HepG2 (cell line): ENCODE results near the gene GARS1. TPM values are rescaled to one million over a fixed set of nuclear protein-coding genes. Genes with fewer than 3 reads are reported as not detected.

Source experiments
- ATAC-seq: fragments of 200-7000 bp; cut with Tn5 transposase; 3 replicates; pipeline ENCODE4 v1.9.1; 2020; ENCODE audit warnings: mild to moderate bottlenecking, moderate library complexity
- BruUV-seq: library from RNA; stranded (reverse); fragments of 400-500 nt; replicated peaks from 2 replicates; lab custom pipeline; 2021; lab: Mats Ljungman, UMichigan
- CTCF ChIA-PET: fragments of 300-600 bp; formaldehyde crosslinking; extraction: SDS; loops from one replicate; lab custom pipeline; 2021; ENCODE audit warnings: low total read pairs, inconsistent platforms, low intra/inter-chr PET ratio; lab: Yijun Ruan, JAX
- POLR2A ChIA-PET: fragments of 350-600 bp; sonication (Branson Sonifier 250); formaldehyde crosslinking; loops from one replicate; lab custom pipeline; 2020; ENCODE audit warnings: antibody characterized with exemption, inconsistent platforms; lab: Yijun Ruan, JAX
- DNase-seq: peaks from one replicate; pipeline ENCODE4 v3.0.0-alpha.2; 2015; ENCODE audit warnings: low spot score
- FAIRE-seq: peaks from 3 replicates; lab custom pipeline; 2011; peaks lifted over from hg19 to GRCh38; lab: Jason Lieb, UNC
- H2AFZ ChIP-seq: one replicate; pipeline ENCODE4 v1.6.1; 2011; ENCODE audit warnings: low read length, inconsistent platforms
- H3K27ac ChIP-seq: fragments of 300-600 bp; 3 replicates; pipeline ENCODE4 v1.8.0; 2011; ENCODE audit warnings: mixed run types, mild to moderate bottlenecking, mixed read lengths, low read length, inconsistent platforms; ENCODE audit not compliant: insufficient read depth; ENCODE audit errors: extremely low read length
- H3K27me3 ChIP-seq, 2 experiments: fragments of 200-600 bp in 1 of 2; 2 replicates in 1 of 2; 3 replicates in 1 of 2; pipeline versions ENCODE4 v1.6.0 to v1.8.0; 2011; ENCODE audit warnings: low read length in 2 of 2, mild to moderate bottlenecking in 2 of 2, moderate library complexity in 2 of 2, inconsistent platforms in 1 of 2; ENCODE audit not compliant: insufficient read depth in 2 of 2, control insufficient read depth in 1 of 2
- H3K36me3 ChIP-seq, 2 experiments: fragments of 200-600 bp in 1 of 2; replicated peaks in 1 of 2; 2 replicates in 1 of 2; 3 replicates in 1 of 2; pipeline versions ENCODE4 v1.5.1 to v1.8.0; 2011; ENCODE audit warnings: low read length in 2 of 2, inconsistent platforms in 1 of 2; ENCODE audit not compliant: insufficient read depth in 2 of 2, control insufficient read depth in 1 of 2
- H3K4me1 ChIP-seq: 2 replicates; pipeline ENCODE4 v1.5.1; 2012; ENCODE audit warnings: low read length, inconsistent platforms; ENCODE audit not compliant: insufficient read depth
- H3K4me2 ChIP-seq: 2 replicates; pipeline ENCODE4 v1.6.0; 2011; ENCODE audit warnings: low read depth, low read length, inconsistent platforms
- H3K4me3 ChIP-seq, 3 experiments: fragments of 200-600 bp in 1 of 3; sonication (generic), shearing (Covaris generic) in 1 of 3; replicated peaks in 1 of 3; 2 replicates each; pipeline ENCODE4 v1.5.1; 2011 to 2016; ENCODE audit warnings: low read length in 3 of 3, inconsistent platforms in 2 of 3, low read depth in 2 of 3, mild to moderate bottlenecking in 2 of 3, control low read depth in 1 of 3, mixed read lengths in 1 of 3; ENCODE audit not compliant: insufficient read depth in 1 of 3
- H3K79me2 ChIP-seq: one replicate; pipeline ENCODE4 v1.6.1; 2011; ENCODE audit warnings: low read length, inconsistent platforms; ENCODE audit not compliant: insufficient read depth
- H3K9ac ChIP-seq: 2 replicates; pipeline ENCODE4 v1.6.0; 2011; ENCODE audit warnings: mild to moderate bottlenecking, low read depth, low read length, inconsistent platforms; ENCODE audit not compliant: insufficient read depth
- H3K9me3 ChIP-seq: 2 replicates; pipeline ENCODE4 v1.5.1; 2012; ENCODE audit warnings: mild to moderate bottlenecking, low read length
- H4K20me1 ChIP-seq: 2 replicates; pipeline ENCODE4 v1.6.0; 2011; ENCODE audit warnings: inconsistent platforms, mild to moderate bottlenecking, low read length, moderate library complexity; ENCODE audit not compliant: insufficient read depth
- ARID4A ChIP-seq: sonication (generic); formaldehyde crosslinking; IDR thresholded peaks from 2 replicates; pipeline ENCODE4 v1.5.0; 2020; ENCODE audit warnings: mild to moderate bottlenecking, missing genetic modification reagents, borderline replicate concordance
- CBX1 ChIP-seq: IDR thresholded peaks from one replicate; pipeline ENCODE4 v1.6.1; 2016; ENCODE audit warnings: antibody characterized with exemption, low read depth
- CEBPG ChIP-seq: IDR thresholded peaks from 2 replicates; pipeline ENCODE4 v1.6.1; 2016
- GRHL1 ChIP-seq: sonication (generic); formaldehyde crosslinking; conservative IDR thresholded peaks from 2 replicates; pipeline ENCODE4 v1.8.0; 2022; ENCODE audit warnings: missing genetic modification reagents
- MAX ChIP-seq: IDR thresholded peaks from 2 replicates; pipeline ENCODE4 v1.6.1; 2012; ENCODE audit warnings: inconsistent platforms
- MXD4 ChIP-seq: IDR thresholded peaks from 2 replicates; pipeline ENCODE4 v1.6.1; 2016; ENCODE audit warnings: mild to moderate bottlenecking, missing biosample characterization, missing genetic modification reagents
- ZNF281 ChIP-seq: sonication (generic); formaldehyde crosslinking; IDR thresholded peaks from 2 replicates; pipeline ENCODE4 v1.4.0; 2020; ENCODE audit warnings: missing genetic modification reagents, borderline replicate concordance
- ZNF788 ChIP-seq: sonication (generic); formaldehyde crosslinking; IDR thresholded peaks from 2 replicates; pipeline ENCODE4 v1.5.0; 2020; ENCODE audit warnings: mild to moderate bottlenecking, missing genetic modification reagents, borderline replicate concordance
- WGBS: methylation state at CpG from one replicate; pipeline ENCODE4 v1.1.6; 2017; ENCODE audit warnings: low lambda C conversion rate; 5-methylcytosine and 5-hydroxymethylcytosine counted together
- in situ Hi-C: cut with HindIII; loops from 2 replicates; pipeline ENCODE4 v1.10.0; 2017; ENCODE audit warnings: low pct_unique_long_range_greater_than_20kb; ENCODE audit not compliant: extremely low pct_ligation_motif_present
- intact Hi-C: fragments of 100-400 bp; cut with micrococcal nuclease; formaldehyde crosslinking; loops from one replicate; pipeline ENCODE4 v1.10.0; 2022; ENCODE audit not compliant: unreplicated experiment
- polyA plus RNA-seq, 8 experiments: library from polyadenylated mRNA; depleted of rRNA in 3 of 8; stranded (reverse) in 7 of 8; unstranded in 1 of 8; fragments of >200 nt; fragmentation: Illumina TruSeq in 4 of 8; extraction: Trizol in 4 of 8; gene quantifications; 2 replicates each; pipeline versions ENCODE4 v1.2.1 to v1.2.3, GENCODE V29; 2011 to 2016; ENCODE audit warnings: low read depth in 4 of 8, missing spikeins in 1 of 8, mixed read lengths in 1 of 8; ENCODE audit not compliant: insufficient read depth in 1 of 8
- total RNA-seq, 5 experiments: library from RNA; depleted of rRNA; stranded (reverse); fragments of >200 nt; fragmentation: Illumina TruSeq; extraction: Trizol; gene quantifications; 2 replicates each; pipeline ENCODE4 v1.2.3, GENCODE V29; 2016; ENCODE audit warnings: low read depth in 1 of 5

The GARS1 gene
- total and polyA plus RNA-seq, 2 of the 13 experiments (the other 11 are each of a cell fraction or from before 2014, with no cell fraction given) = 140 to 460 TPM

GRCh38 chr7:30562909-30563308 lies 31.8 kb upstream of the GARS1 start:
- Histone ChIP-seq H3K4me2 (no peak overlapping the region), H3K27me3 (no peaks in the 10 kb centered on the region), H3K79me2 (no peaks in the 10 kb centered on the region), H3K27ac (no peak overlapping the region), H3K9ac (no peak overlapping the region), H3K9me3 (no peaks in the 10 kb centered on the region), H3K4me1 (no peaks in the 10 kb centered on the region), H3K4me3 (no peak overlapping the region), H2AFZ (no peak overlapping the region), H3K36me3 (no peaks in the 10 kb centered on the region; a peak in 1 of 5 replicates), H4K20me1 (no peaks in the 10 kb centered on the region)
- BruUV-seq = no TSS peak
- intact Hi-C loops = no loop called here
- CTCF ChIA-PET = interaction anchor here (2.3 kb wide), 1 partner anchor 14 kb away, joined by 24 read pairs; no protein-coding TSS in a partner anchor
- TF ChIP-seq CEBPG (CRISPR knock-in tag) (no peak), ZNF281 (CRISPR knock-in tag) (no peak), CBX1 (no peak), ARID4A (CRISPR knock-in tag) (no peak), ZNF788 (CRISPR knock-in tag) (no peak), MAX (no peak), MXD4 (no peak), GRHL1 (CRISPR knock-in tag) (no peak)
- in situ Hi-C loops = loop anchor here (10.0 kb wide), 1 partner anchor 288 kb away; no protein-coding TSS in a partner anchor
- 93% methylated on average over 8 of the region's 8 CpGs for WGBS
- DNase-seq = no peak
- FAIRE-seq = no peak
- POLR2A ChIA-PET = interaction anchor here (0.9 kb wide), 1 partner anchor 94 kb away, joined by 4 read pairs; no protein-coding TSS in a partner anchor
- no peak for ATAC-seq
